Breast epithelium (tissue), 4 donors: ENCODE results near the gene RRAS2. TPM values are rescaled to one million over a fixed set of nuclear protein-coding genes. Genes with fewer than 3 reads are reported as not detected.

Experiments
- DNase-seq, 2 donors: peaks; one replicate each; pipeline ENCODE4 v3.0.0-alpha.2; 2019; ENCODE audit warnings: low spot score in 2 of 2
- H3K27ac ChIP-seq, 2 donors: fragments of 200-600 bp; sonication (generic) in 1 of 2; one replicate each; pipeline ENCODE4 v1.5.1; 2016 to 2019; ENCODE audit warnings: mild to moderate bottlenecking in 1 of 2
- H3K27me3 ChIP-seq, 2 donors: fragments of 200-600 bp; sonication (generic) in 1 of 2; one replicate each; pipeline versions ENCODE4 v1.5.1 to v1.6.0; 2017 to 2019; ENCODE audit warnings: control low read depth in 1 of 2, mild to moderate bottlenecking in 1 of 2
- H3K36me3 ChIP-seq: fragments of 200-600 bp; one replicate; pipeline ENCODE4 v1.5.1; 2019
- H3K4me1 ChIP-seq, 2 donors: fragments of 200-600 bp; sonication (generic); one replicate each; pipeline ENCODE4 v1.5.1; 2016 to 2019; ENCODE audit warnings: control low read depth in 1 of 2
- H3K4me3 ChIP-seq, 3 donors: fragments of 200-600 bp; sonication (generic); 1 replicate in 2 of 3; 2 replicates in 1 of 3; pipeline ENCODE4 v1.5.1; 2016 to 2019; ENCODE audit warnings: mild to moderate bottlenecking in 3 of 3, moderate library complexity in 2 of 3
- H3K9me3 ChIP-seq, 2 donors: fragments of 200-600 bp; sonication (generic) in 1 of 2; one replicate each; pipeline ENCODE4 v1.5.1; 2016 to 2019; ENCODE audit warnings: control low read depth in 1 of 2
- CTCF ChIP-seq, 3 donors: fragments of 450-650 bp; IDR thresholded peaks; one replicate each; pipeline ENCODE4 v1.5.1; 2016 to 2017; ENCODE audit warnings: antibody characterized with exemption in 3 of 3, mild to moderate bottlenecking in 3 of 3, moderate library complexity in 3 of 3
- POLR2A ChIP-seq: fragments of 450-650 bp; IDR thresholded peaks from one replicate; pipeline ENCODE4 v1.6.1; 2016; ENCODE audit warnings: antibody characterized with exemption, mild to moderate bottlenecking, moderate library complexity
- POLR2AphosphoS5 ChIP-seq, 3 donors: sonication (generic); formaldehyde crosslinking; IDR thresholded peaks; one replicate each; pipeline ENCODE4 v1.6.1; 2017; ENCODE audit warnings: antibody characterized with exemption in 3 of 3
- intact Hi-C: fragments of 100-400 bp; cut with DNase I; formaldehyde crosslinking; loops from one replicate; pipeline ENCODE4 v1.15.1; 2023; ENCODE audit warnings: low total_unique reads
- total RNA-seq, 3 donors: library from RNA; depleted of rRNA; stranded (reverse); fragments of >200 nt; gene quantifications; one replicate each; pipeline ENCODE4 v1.1.0, GENCODE V29; 2016

The RRAS2 gene
- total RNA-seq, 3 donors from 2014 or later = 37.4 to 58.1 (median 46.4) TPM

GRCh38 chr11:14339356-14339755 lies 19.6 kb downstream of the RRAS2 start:
- TF ChIP-seq POLR2AphosphoS5 (IDR thresholded peaks at IDR 0.05) = no peak
- Histone ChIP-seq H3K4me3 (no peak overlapping the region), H3K27ac (no peak overlapping the region), H3K4me1 (no peaks in the 10 kb centered on the region), H3K27me3 (no peaks in the 10 kb centered on the region), H3K9me3 (peaks cover 0 to 6% of the 10 kb centered on the region in 2 donors), H3K36me3 (no peaks in the 10 kb centered on the region)
- intact Hi-C loops = no loop called here
- DNase-seq = no peak

- Histone ChIP-seq H3K27ac (no peak overlapping the region), H3K4me3 (no peak overlapping the region), H3K9me3 (peaks cover 0 to 6% of the 10 kb centered on the region in 2 donors), H3K4me1 (no peaks in the 10 kb centered on the region), H3K27me3 (no peaks in the 10 kb centered on the region), H3K36me3 (no peaks in the 10 kb centered on the region)
- intact Hi-C loops = no loop called here
- no peak for TF ChIP-seq CTCF (IDR thresholded peaks at IDR 0.05)
- TF ChIP-seq POLR2AphosphoS5 (IDR thresholded peaks at IDR 0.05) = no peak
- no peak for TF ChIP-seq POLR2A
- no peak for DNase-seq
Observed at GRCh38 chr11:14336507-14337503, 22.2 kb downstream of the RRAS2 start.

- Histone ChIP-seq H3K4me3 (no peak overlapping the region), H3K27ac (no peak overlapping the region), H3K27me3 (no peaks in the 10 kb centered on the region), H3K9me3 (peaks cover 0 to 6% of the 10 kb centered on the region in 2 donors), H3K36me3 (no peaks in the 10 kb centered on the region), H3K4me1 (no peaks in the 10 kb centered on the region)
- intact Hi-C loops = no loop called here
- DNase-seq = no peak
- TF ChIP-seq POLR2A (no peak), POLR2AphosphoS5 (IDR thresholded peaks at IDR 0.05) (no peak), CTCF (IDR thresholded peaks at IDR 0.05) (no peak)
Observed at GRCh38 chr11:14335712-14336111, 23.3 kb downstream of the RRAS2 start.

GRCh38 chr11:14334893-14335292 lies 24.1 kb downstream of the RRAS2 start:
- no peak for DNase-seq
- H3K36me3 ChIP-seq = no peaks in the 10 kb centered on the region
- intact Hi-C loops = no loop called here
- H3K27me3 ChIP-seq = no peaks in the 10 kb centered on the region
- TF ChIP-seq CTCF (IDR thresholded peaks at IDR 0.05) (no peak), POLR2A (no peak), POLR2AphosphoS5 (IDR thresholded peaks at IDR 0.05) (no peak)
- no peak overlapping the region for H3K4me3 ChIP-seq
- no peak overlapping the region for H3K27ac ChIP-seq
- H3K9me3 ChIP-seq = peaks cover 0 to 6% of the 10 kb centered on the region in 2 donors
- H3K4me1 ChIP-seq = no peaks in the 10 kb centered on the region

GRCh38 chr11:14334192-14334591 lies 24.8 kb downstream of the RRAS2 start:
- intact Hi-C loops = no loop called here
- TF ChIP-seq CTCF (IDR thresholded peaks at IDR 0.05) = no peak
- no peak for TF ChIP-seq POLR2AphosphoS5 (IDR thresholded peaks at IDR 0.05)
- no peak for TF ChIP-seq POLR2A
- peaks cover 0 to 6% of the 10 kb centered on the region in 2 donors for H3K9me3 ChIP-seq
- no peaks in the 10 kb centered on the region for H3K27me3 ChIP-seq
- no peak overlapping the region for H3K4me3 ChIP-seq
- H3K4me1 ChIP-seq = no peaks in the 10 kb centered on the region
- no peak for DNase-seq
- no peak overlapping the region for H3K27ac ChIP-seq
- H3K36me3 ChIP-seq = no peaks in the 10 kb centered on the region
